Right lobe of liver (tissue), 6 donors: Measurements from ENCODE around the gene PROX1. TPM values are rescaled to one million over a fixed set of nuclear protein-coding genes. Genes with fewer than 3 reads are reported as not detected.

Experiments
- ATAC-seq, 4 donors: fragments of 200-7000 bp; cut with Tn5 transposase; one replicate each; pipeline ENCODE4 v1.9.1; 2020; ENCODE audit warnings: mild to moderate bottlenecking in 4 of 4, moderate library complexity in 4 of 4
- DNase-seq, 3 donors: peaks; one replicate each; pipeline ENCODE4 v3.0.0-alpha.2; 2020
- H3K27ac ChIP-seq, 3 donors: fragments of 200-600 bp; one replicate each; pipeline ENCODE4 v1.8.0; 2022
- H3K27me3 ChIP-seq, 2 donors: fragments of 200-600 bp; one replicate each; pipeline ENCODE4 v1.8.0; 2022
- H3K36me3 ChIP-seq, 4 donors: fragments of 200-600 bp; sonication (generic) in 1 of 4; one replicate each; pipeline versions ENCODE4 v1.5.1 to v1.8.0; 2017 to 2022; ENCODE audit warnings: control low read depth in 1 of 4
- H3K4me1 ChIP-seq, 4 donors: fragments of 200-600 bp; sonication (generic) in 1 of 4; one replicate each; pipeline versions ENCODE4 v1.5.1 to v1.8.0; 2017 to 2022; ENCODE audit warnings: control low read depth in 1 of 4
- H3K4me3 ChIP-seq, 3 donors: fragments of 200-600 bp; one replicate each; pipeline ENCODE4 v1.8.0; 2022
- H3K9me3 ChIP-seq, 4 donors: fragments of 200-600 bp; sonication (generic) in 1 of 4; one replicate each; pipeline versions ENCODE4 v1.5.1 to v1.8.0; 2017 to 2022; ENCODE audit warnings: control low read depth in 1 of 4
- POLR2A ChIP-seq: fragments of 450-650 bp; IDR thresholded peaks from one replicate; pipeline ENCODE4 v1.6.1; 2017; ENCODE audit warnings: antibody characterized with exemption, mild to moderate bottlenecking
- WGBS: methylation state at CpG from one replicate; pipeline ENCODE4 v1.1.6; 2018; ENCODE audit warnings: low coverage, low lambda C conversion rate; ENCODE audit not compliant: insufficient coverage; ENCODE audit errors: missing lambda C conversion rate; 5-methylcytosine and 5-hydroxymethylcytosine counted together
- intact Hi-C, 2 donors: fragments of 100-400 bp; cut with DNase I; formaldehyde crosslinking; loops; one replicate each; pipeline versions ENCODE4 v1.11.2 to v1.14.1; 2022
- total RNA-seq, 6 experiments: library from RNA; depleted of rRNA in 2 of 6; stranded (reverse); fragments of >200 nt in 2 of 6; fragmentation: NEBNext Ultra II Directional in 3 of 6; extraction: Animal tissue kit (Norgen Biotek cat#: 25700) in 3 of 6; gene quantifications; one replicate each; pipeline versions ENCODE4 v1.1.0 to v1.2.4, GENCODE V29; 2016 to 2023
- TF ChIP-seq, protein P1 (sequence below), 4 donors: fragments of 200-600 bp in 3 of 4; fragments of 450-650 bp in 1 of 4; IDR thresholded peaks; one replicate each; pipeline versions ENCODE4 v1.5.1 to v1.8.0; 2016 to 2022; ENCODE audit warnings: antibody characterized with exemption in 4 of 4, mild to moderate bottlenecking in 2 of 4
- donor health status: DM: no; HTN: yes; CAD: no.
- donor health status: DM: no; HTN: no; CAD: no.
- donor health status: DM: no; HTN: no; CAD: no.
- donor health status: DM: no; HTN: yes; CAD: no.
- donor health status: DM: no; HTN: yes; CAD: no.

The PROX1 gene
- total RNA-seq, 6 experiments from 2014 or later: 79.6 to 186 (median 164) TPM

DNA sequence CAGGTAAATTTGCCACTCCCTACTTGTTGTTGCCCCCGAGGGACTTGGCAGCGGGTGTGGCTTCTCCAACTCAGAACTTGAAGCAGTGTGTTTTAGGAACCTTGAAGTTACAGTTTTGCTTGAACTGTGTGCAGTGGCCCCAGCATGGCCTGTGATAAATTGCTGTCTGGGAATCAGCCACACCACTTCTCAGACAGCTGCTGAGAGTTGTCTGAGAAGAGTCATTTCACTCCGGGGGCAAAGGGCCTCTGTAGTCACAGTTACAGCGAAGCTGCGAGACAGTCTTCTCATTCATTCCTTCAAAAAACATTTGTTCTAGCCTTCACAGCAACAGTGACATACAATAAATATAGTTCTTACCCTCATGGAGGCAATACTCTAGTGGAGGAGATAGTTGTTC lies 70.3 kb downstream of the PROX1 start:
- Histone ChIP-seq H3K4me3 (no peak overlapping the region), H3K4me1 (no peaks in the 10 kb centered on the region), H3K27ac (no peak overlapping the region), H3K9me3 (no peaks in the 10 kb centered on the region), H3K27me3 (no peaks in the 10 kb centered on the region), H3K36me3 (no peaks in the 10 kb centered on the region)
- WGBS: 50% methylated on average over 3 of the region's 5 CpGs
- ATAC-seq: no peak
- TF ChIP-seq, protein P1, sequence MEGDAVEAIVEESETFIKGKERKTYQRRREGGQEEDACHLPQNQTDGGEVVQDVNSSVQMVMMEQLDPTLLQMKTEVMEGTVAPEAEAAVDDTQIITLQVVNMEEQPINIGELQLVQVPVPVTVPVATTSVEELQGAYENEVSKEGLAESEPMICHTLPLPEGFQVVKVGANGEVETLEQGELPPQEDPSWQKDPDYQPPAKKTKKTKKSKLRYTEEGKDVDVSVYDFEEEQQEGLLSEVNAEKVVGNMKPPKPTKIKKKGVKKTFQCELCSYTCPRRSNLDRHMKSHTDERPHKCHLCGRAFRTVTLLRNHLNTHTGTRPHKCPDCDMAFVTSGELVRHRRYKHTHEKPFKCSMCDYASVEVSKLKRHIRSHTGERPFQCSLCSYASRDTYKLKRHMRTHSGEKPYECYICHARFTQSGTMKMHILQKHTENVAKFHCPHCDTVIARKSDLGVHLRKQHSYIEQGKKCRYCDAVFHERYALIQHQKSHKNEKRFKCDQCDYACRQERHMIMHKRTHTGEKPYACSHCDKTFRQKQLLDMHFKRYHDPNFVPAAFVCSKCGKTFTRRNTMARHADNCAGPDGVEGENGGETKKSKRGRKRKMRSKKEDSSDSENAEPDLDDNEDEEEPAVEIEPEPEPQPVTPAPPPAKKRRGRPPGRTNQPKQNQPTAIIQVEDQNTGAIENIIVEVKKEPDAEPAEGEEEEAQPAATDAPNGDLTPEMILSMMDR (IDR thresholded peaks at IDR 0.05): no peak
- no peak for TF ChIP-seq POLR2A
- intact Hi-C loops: no loop called here
- no peak for DNase-seq

DNA sequence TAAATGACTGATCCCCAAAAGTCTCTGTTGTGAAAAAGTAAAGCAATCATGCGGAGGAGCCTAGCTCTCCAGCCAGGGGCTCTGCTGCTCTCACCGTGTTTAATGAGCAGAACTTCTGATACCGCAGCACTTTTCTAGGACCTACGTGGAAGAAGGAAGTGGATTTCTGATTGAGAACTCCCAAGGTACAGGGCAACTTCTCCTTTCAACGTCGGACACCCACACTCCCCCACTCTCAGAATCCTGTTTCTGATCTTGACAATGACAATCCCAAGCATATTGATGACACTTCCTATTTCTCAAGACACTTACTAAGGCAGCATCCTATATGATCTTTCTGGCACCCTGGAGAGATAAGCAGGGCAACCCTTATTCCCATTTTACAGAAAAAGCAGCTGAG lies 78.4 kb downstream of the PROX1 start:
- WGBS: 95% methylated on average over 2 of the region's 6 CpGs
- peaks cover 0 to 22% (median 4%) of the 10 kb centered on the region in 4 donors for H3K4me1 ChIP-seq
- no peak overlapping the region for H3K4me3 ChIP-seq

DNA sequence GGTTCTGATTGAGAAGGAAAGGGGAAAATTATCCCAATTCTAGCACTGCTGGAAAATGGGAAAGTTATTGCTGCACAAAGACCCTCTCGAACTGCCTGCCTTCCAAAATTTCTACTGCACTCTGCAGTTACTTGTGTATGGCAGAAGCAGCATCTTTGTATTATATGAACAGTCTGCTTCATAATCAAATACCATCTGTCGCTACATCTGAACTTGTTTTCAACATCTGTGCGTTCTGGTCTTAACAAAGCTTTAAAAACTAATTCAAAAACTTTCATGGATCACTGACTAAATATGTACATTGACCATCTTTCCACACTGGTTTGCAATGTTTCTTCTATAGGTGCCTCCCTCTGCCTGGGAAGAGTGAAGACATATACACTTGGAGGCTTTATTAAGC lies 79.2 kb downstream of the PROX1 start:
- H3K4me1 ChIP-seq: peaks cover 0 to 29% (median 4%) of the 10 kb centered on the region in 4 donors
- no peaks in the 10 kb centered on the region for H3K9me3 ChIP-seq
- H3K4me3 ChIP-seq: no peak overlapping the region
- TF ChIP-seq POLR2A: no peak
- TF ChIP-seq, protein P1 (IDR thresholded peaks at IDR 0.05): no peak
- no peaks in the 10 kb centered on the region for H3K36me3 ChIP-seq
- intact Hi-C loops: no loop called here
- no peak overlapping the region for H3K27ac ChIP-seq
- 90% methylated on average over 3 of the region's 3 CpGs for WGBS
- DNase-seq: no peak
- ATAC-seq: no peak
- no peaks in the 10 kb centered on the region for H3K27me3 ChIP-seq

More for the DNA sequence above, 78.4 kb downstream of the PROX1 start:
- TF ChIP-seq, protein P1 (IDR thresholded peaks at IDR 0.05): no peak
- no peak for TF ChIP-seq POLR2A
- ATAC-seq: no peak
- DNase-seq: no peak
- intact Hi-C loops: no loop called here
- H3K9me3 ChIP-seq: no peaks in the 10 kb centered on the region
- no peak overlapping the region for H3K27ac ChIP-seq
- no peaks in the 10 kb centered on the region for H3K27me3 ChIP-seq
- no peaks in the 10 kb centered on the region for H3K36me3 ChIP-seq

GRCh38 chr1:214067397-214067796 lies 79.6 kb downstream of the PROX1 start:
- H3K4me3 ChIP-seq: no peak overlapping the region
- intact Hi-C loops: no loop called here
- TF ChIP-seq, protein P1 (IDR thresholded peaks at IDR 0.05): no peak
- TF ChIP-seq POLR2A: no peak
- no peak for DNase-seq
- H3K4me1 ChIP-seq: peaks cover 0 to 30% (median 4%) of the 10 kb centered on the region in 4 donors
- no peaks in the 10 kb centered on the region for H3K27me3 ChIP-seq
- no peak for ATAC-seq
- 93% methylated on average over 7 of the region's 7 CpGs for WGBS
- no peaks in the 10 kb centered on the region for H3K36me3 ChIP-seq
- H3K27ac ChIP-seq: no peak overlapping the region
- no peaks in the 10 kb centered on the region for H3K9me3 ChIP-seq
